ENCODE results near the gene CCL22.

DNA sequence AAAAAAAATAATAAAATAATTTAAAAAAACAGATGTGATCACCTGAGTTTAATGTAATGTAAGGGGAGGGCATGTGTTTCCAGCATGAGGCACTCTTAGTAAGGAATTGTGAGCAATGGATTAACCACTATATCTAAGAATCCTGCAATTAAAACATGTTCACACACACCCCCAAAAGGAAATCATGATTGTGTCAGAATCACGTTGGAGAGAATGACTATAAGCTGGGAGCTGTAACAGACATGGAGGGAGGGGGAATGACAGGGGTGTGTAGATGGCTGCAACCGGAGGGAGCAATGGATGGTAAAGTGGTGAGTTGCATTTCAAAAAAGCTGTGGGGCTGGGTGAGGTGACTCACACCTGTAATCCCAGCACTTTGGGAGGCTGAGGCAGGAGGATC is 13.6 kb upstream of the CCL22 start:
- TF ChIP-seq CTCF (IDR thresholded peaks at IDR 0.05; ENCODE audit: poor library complexity) (no peak), EZH2 (IDR thresholded peaks at IDR 0.05; ENCODE audit: borderline replicate concordance) (no peak)
